ENCODE results near the gene PHACTR3. TPM values are rescaled to one million over a fixed set of nuclear protein-coding genes. Genes with fewer than 3 reads are reported as not detected.

Gene PHACTR3
- total and polyA plus RNA-seq, 2 donors (not counting 1 experiment from before 2014, with no cell fraction given): not detected

DNA sequence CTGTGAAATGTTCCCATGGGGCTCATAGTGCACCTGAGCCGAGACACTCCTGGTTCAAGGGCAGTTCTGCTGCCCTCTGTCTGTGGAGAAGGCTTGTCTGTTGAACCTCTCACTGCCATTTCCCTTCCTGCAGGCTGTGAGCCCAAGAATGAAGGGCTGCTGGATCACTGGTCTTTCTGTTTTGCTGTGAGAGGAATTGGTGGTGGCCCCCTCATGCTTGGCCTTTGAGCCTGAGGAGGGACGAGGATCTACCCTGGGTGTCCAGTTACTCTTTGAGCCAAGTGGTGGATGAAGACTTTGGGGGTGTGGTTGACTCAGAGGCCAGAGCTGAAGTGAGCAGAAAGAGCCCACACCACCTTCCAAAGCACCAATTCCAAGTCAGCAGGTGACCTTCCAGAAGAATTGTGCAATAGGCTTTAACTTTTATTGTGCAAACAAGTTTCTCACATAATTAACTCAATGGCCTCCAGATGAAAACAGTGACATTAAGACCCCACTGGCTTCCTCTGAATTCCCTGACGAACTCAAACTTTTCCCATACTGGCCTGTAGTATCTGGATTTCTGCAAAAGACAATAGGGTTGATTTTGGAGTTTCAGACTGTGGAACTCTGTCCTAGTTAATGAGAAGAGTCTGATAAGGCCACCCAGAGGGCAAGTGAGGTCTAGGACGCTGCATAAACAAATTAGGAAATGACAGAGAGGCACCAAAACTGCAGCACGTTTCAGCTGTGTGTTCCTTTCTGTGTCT, 101.5 kb downstream of the PHACTR3 start:
- no peak for TF ChIP-seq EZH2 (IDR thresholded peaks at IDR 0.05; ENCODE audit: low read length, missing control alignments)
- TF ChIP-seq, protein P1, sequence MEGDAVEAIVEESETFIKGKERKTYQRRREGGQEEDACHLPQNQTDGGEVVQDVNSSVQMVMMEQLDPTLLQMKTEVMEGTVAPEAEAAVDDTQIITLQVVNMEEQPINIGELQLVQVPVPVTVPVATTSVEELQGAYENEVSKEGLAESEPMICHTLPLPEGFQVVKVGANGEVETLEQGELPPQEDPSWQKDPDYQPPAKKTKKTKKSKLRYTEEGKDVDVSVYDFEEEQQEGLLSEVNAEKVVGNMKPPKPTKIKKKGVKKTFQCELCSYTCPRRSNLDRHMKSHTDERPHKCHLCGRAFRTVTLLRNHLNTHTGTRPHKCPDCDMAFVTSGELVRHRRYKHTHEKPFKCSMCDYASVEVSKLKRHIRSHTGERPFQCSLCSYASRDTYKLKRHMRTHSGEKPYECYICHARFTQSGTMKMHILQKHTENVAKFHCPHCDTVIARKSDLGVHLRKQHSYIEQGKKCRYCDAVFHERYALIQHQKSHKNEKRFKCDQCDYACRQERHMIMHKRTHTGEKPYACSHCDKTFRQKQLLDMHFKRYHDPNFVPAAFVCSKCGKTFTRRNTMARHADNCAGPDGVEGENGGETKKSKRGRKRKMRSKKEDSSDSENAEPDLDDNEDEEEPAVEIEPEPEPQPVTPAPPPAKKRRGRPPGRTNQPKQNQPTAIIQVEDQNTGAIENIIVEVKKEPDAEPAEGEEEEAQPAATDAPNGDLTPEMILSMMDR (conservative IDR thresholded peaks at IDR 0.05 in 1 of 2, IDR thresholded peaks at IDR 0.05 in 1 of 2; ENCODE audit: low read depth in 1 of 2, low read length in 2 of 2): no peak
- Histone ChIP-seq H3K36me3 (ENCODE audit: control insufficient read depth, insufficient read depth, low read length) (no peaks in the 10 kb centered on the region), H3K9ac (ENCODE audit: insufficient read depth, low read length) (no peak overlapping the region), H3K79me2 (ENCODE audit: control insufficient read depth, insufficient read depth, low read length) (no peaks in the 10 kb centered on the region), H3K27ac (ENCODE audit: insufficient read depth, low read length) (no peak overlapping the region), H4K20me1 (ENCODE audit: control insufficient read depth, extremely low read depth, insufficient read depth, low read length) (no peaks in the 10 kb centered on the region), H3K27me3 (ENCODE audit: control insufficient read depth, insufficient read depth, low read length) (no peaks in the 10 kb centered on the region), H3K9me3 (ENCODE audit: control insufficient read depth, insufficient read depth, low read depth, low read length) (no peaks in the 10 kb centered on the region), H3K4me1 (ENCODE audit: control insufficient read depth, extremely low read depth, insufficient read depth, low read length) (no peaks in the 10 kb centered on the region), H3K4me2 (ENCODE audit: extremely low read depth, insufficient read depth, low read length) (no peak overlapping the region), H2AFZ (ENCODE audit: low read length) (no peak overlapping the region), H3K4me3 (replicated peaks in 1 of 4; ENCODE audit: control extremely low read depth in 1 of 4, insufficient read depth in 1 of 4, low read depth in 3 of 4, low read length in 4 of 4) (no peak overlapping the region)
- DNase-seq (ENCODE audit: low read depth in 2 of 2): no peak

DNA sequence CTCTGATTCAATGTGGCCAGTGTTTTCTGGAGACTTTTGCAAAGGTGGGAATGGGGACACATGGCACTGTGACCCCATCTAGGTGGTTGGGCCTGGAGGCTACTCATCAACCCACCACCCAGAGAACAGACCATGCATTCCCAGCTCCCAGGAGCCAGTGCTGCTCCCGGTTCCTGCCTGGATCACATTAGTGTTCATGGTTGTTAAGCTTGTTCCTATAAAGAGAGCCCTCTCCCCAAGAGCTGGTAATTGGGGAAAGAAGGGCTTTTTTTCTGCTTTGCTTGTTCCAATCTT, 102.0 kb downstream of the PHACTR3 start:
- H3K36me3 ChIP-seq (ENCODE audit: control insufficient read depth, insufficient read depth, low read length): no peaks in the 10 kb centered on the region
- no peaks in the 10 kb centered on the region for H3K27me3 ChIP-seq (ENCODE audit: control insufficient read depth, insufficient read depth, low read length)
- H3K79me2 ChIP-seq (ENCODE audit: control insufficient read depth, insufficient read depth, low read length): no peaks in the 10 kb centered on the region
- no peak overlapping the region for H3K27ac ChIP-seq (ENCODE audit: insufficient read depth, low read length)
- DNase-seq (ENCODE audit: low read depth in 2 of 2): no peak
- no peak overlapping the region for H2AFZ ChIP-seq (ENCODE audit: low read length)
- no peak overlapping the region for H3K4me3 ChIP-seq (replicated peaks in 1 of 4; ENCODE audit: control extremely low read depth in 1 of 4, insufficient read depth in 1 of 4, low read depth in 3 of 4, low read length in 4 of 4)
- H3K9ac ChIP-seq (ENCODE audit: insufficient read depth, low read length): no peak overlapping the region
- H4K20me1 ChIP-seq (ENCODE audit: control insufficient read depth, extremely low read depth, insufficient read depth, low read length): no peaks in the 10 kb centered on the region
- no peak overlapping the region for H3K4me2 ChIP-seq (ENCODE audit: extremely low read depth, insufficient read depth, low read length)
- no peaks in the 10 kb centered on the region for H3K4me1 ChIP-seq (ENCODE audit: control insufficient read depth, extremely low read depth, insufficient read depth, low read length)
- H3K9me3 ChIP-seq (ENCODE audit: control insufficient read depth, insufficient read depth, low read depth, low read length): no peaks in the 10 kb centered on the region
- TF ChIP-seq EZH2 (IDR thresholded peaks at IDR 0.05; ENCODE audit: low read length, missing control alignments): no peak
- TF ChIP-seq, protein P1 (conservative IDR thresholded peaks at IDR 0.05 in 1 of 2, IDR thresholded peaks at IDR 0.05 in 1 of 2; ENCODE audit: low read depth in 1 of 2, low read length in 2 of 2): no peak

DNA sequence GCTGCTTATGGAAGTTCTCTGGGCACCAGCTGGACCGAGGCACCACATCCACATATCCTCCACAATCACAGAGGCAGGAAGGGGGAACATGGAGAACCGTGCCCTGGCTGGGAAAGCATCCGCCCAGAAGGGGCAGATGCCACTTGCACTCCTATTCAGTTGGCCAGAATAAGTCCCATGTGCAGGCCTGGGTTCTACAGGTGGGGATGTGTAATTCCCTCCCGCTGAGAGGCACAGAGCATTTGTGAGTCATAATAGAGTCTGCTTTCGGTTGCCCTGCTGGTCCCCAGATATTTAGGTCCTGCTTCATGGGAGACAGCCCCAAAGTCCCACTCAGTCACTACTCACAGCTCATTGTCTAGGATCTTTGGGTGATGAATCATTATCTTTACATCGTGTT, 104.0 kb downstream of the PHACTR3 start:
- no peaks in the 10 kb centered on the region for H3K4me1 ChIP-seq (ENCODE audit: control insufficient read depth, extremely low read depth, insufficient read depth, low read length)
- no peak overlapping the region for H3K27ac ChIP-seq (ENCODE audit: insufficient read depth, low read length)
- H3K9me3 ChIP-seq (ENCODE audit: control insufficient read depth, insufficient read depth, low read depth, low read length): no peaks in the 10 kb centered on the region
- no peaks in the 10 kb centered on the region for H3K27me3 ChIP-seq (ENCODE audit: control insufficient read depth, insufficient read depth, low read length)
- no peak overlapping the region for H3K9ac ChIP-seq (ENCODE audit: insufficient read depth, low read length)
- no peak overlapping the region for H3K4me3 ChIP-seq (replicated peaks in 1 of 4; ENCODE audit: control extremely low read depth in 1 of 4, insufficient read depth in 1 of 4, low read depth in 3 of 4, low read length in 4 of 4)
- H3K4me2 ChIP-seq (ENCODE audit: extremely low read depth, insufficient read depth, low read length): no peak overlapping the region
- no peak overlapping the region for H2AFZ ChIP-seq (ENCODE audit: low read length)
- H4K20me1 ChIP-seq (ENCODE audit: control insufficient read depth, extremely low read depth, insufficient read depth, low read length): no peaks in the 10 kb centered on the region
- DNase-seq (ENCODE audit: low read depth in 2 of 2): no peak
- no peaks in the 10 kb centered on the region for H3K79me2 ChIP-seq (ENCODE audit: control insufficient read depth, insufficient read depth, low read length)
- TF ChIP-seq, protein P1 (conservative IDR thresholded peaks at IDR 0.05 in 1 of 2, IDR thresholded peaks at IDR 0.05 in 1 of 2; ENCODE audit: low read depth in 1 of 2, low read length in 2 of 2): no peak
- TF ChIP-seq EZH2 (IDR thresholded peaks at IDR 0.05; ENCODE audit: low read length, missing control alignments): no peak
- no peaks in the 10 kb centered on the region for H3K36me3 ChIP-seq (ENCODE audit: control insufficient read depth, insufficient read depth, low read length)
